HepG2 (cell line): ENCODE data around the gene SOCS3. TPM values are rescaled to one million over a fixed set of nuclear protein-coding genes. Genes with fewer than 3 reads are reported as not detected.
A peak's percentile ranks its signal among the peaks of the same experiment; 100 is the strongest.

Source experiments
- ATF1 ChIP-seq: IDR thresholded peaks from 2 replicates; pipeline ENCODE4 v1.6.1; 2016; ENCODE audit warnings: mild to moderate bottlenecking, control low read depth
- FOXP4 ChIP-seq: sonication (generic); formaldehyde crosslinking; IDR thresholded peaks from 2 replicates; pipeline ENCODE4 v1.4.0; 2020; ENCODE audit warnings: missing genetic modification reagents
- HOMEZ ChIP-seq: IDR thresholded peaks from 2 replicates; pipeline ENCODE4 v1.6.1; 2016; ENCODE audit warnings: low read depth
- ZBED4 ChIP-seq: sonication (generic); formaldehyde crosslinking; IDR thresholded peaks from 2 replicates; pipeline ENCODE4 v1.4.0; 2020; ENCODE audit warnings: missing genetic modification reagents, borderline replicate concordance
- ZBTB21 ChIP-seq: sonication (generic); formaldehyde crosslinking; IDR thresholded peaks from 2 replicates; pipeline ENCODE4 v1.4.0; 2020; ENCODE audit warnings: missing genetic modification reagents
- ZBTB40 ChIP-seq, 2 experiments: fragments of 450-650 bp in 1 of 2; sonication (generic) in 1 of 2; formaldehyde crosslinking in 1 of 2; IDR thresholded peaks; 2 replicates each; pipeline versions ENCODE4 v1.6.1 to v1.8.0; 2016 to 2022; ENCODE audit warnings: antibody characterized with exemption in 1 of 2, mild to moderate bottlenecking in 1 of 2, missing genetic modification reagents in 1 of 2
- ZNF580 ChIP-seq: IDR thresholded peaks from 2 replicates; pipeline ENCODE4 v1.6.1; 2016; ENCODE audit warnings: low read depth, borderline replicate concordance
- ZNF7 ChIP-seq: IDR thresholded peaks from 2 replicates; pipeline ENCODE4 v1.6.1; 2016; ENCODE audit warnings: missing biosample characterization, missing genetic modification reagents
- polyA plus RNA-seq, 8 experiments: library from polyadenylated mRNA; depleted of rRNA in 3 of 8; stranded (reverse) in 7 of 8; unstranded in 1 of 8; fragments of >200 nt; fragmentation: Illumina TruSeq in 4 of 8; extraction: Trizol in 4 of 8; gene quantifications; 2 replicates each; pipeline versions ENCODE4 v1.2.1 to v1.2.3, GENCODE V29; 2011 to 2016; ENCODE audit warnings: low read depth in 4 of 8, missing spikeins in 1 of 8, mixed read lengths in 1 of 8; ENCODE audit not compliant: insufficient read depth in 1 of 8
- total RNA-seq, 5 experiments: library from RNA; depleted of rRNA; stranded (reverse); fragments of >200 nt; fragmentation: Illumina TruSeq; extraction: Trizol; gene quantifications; 2 replicates each; pipeline ENCODE4 v1.2.3, GENCODE V29; 2016; ENCODE audit warnings: low read depth in 1 of 5

Gene SOCS3
- total and polyA plus RNA-seq, 2 of the 13 experiments (the other 11 are each of a cell fraction or from before 2014, with no cell fraction given), result 0.77 to 2.4 TPM

- TF ChIP-seq ZBTB40 (IDR thresholded peaks at IDR 0.05) (peak; percentile 100), ZBTB40 (CRISPR knock-in tag; IDR thresholded peaks at IDR 0.05) (peak; percentile 100), ZBED4 (CRISPR knock-in tag) (peak; percentile 75), ATF1 (no peak), ZNF7 (CRISPR knock-in tag) (peak; percentile 18; the same call in 1 of the 2 replicates), HOMEZ (CRISPR knock-in tag) (0 out of 2 replicates have a peak, but pooled peaks have one; percentile 39), ZNF580 (CRISPR knock-in tag) (peak; percentile 95), FOXP4 (CRISPR knock-in tag) (peak; percentile 65; the same call in 1 of the 2 replicates), ZBTB21 (CRISPR knock-in tag) (0 out of 2 replicates have a peak, but pooled peaks have one; percentile 40)
Measured at GRCh38 chr17:78378225-78379130, 18.6 kb upstream of the SOCS3 start, which contains the start of gene PGS1 (continued).
